KMS-11 (cell line): ENCODE data around the gene C4BPB.
A peak's percentile ranks its signal among the peaks of the same experiment; 100 is the strongest.

Experiments
- H2AFZ ChIP-seq: fragments of 200-600 bp; sonication (generic); 2 replicates; pipeline ENCODE4 v1.6.1; 2016; ENCODE audit warnings: antibody characterized with exemption, mixed run types, low read depth
- H3K27ac ChIP-seq: fragments of 200-600 bp; sonication (generic); 2 replicates; pipeline ENCODE4 v1.6.1; 2016; ENCODE audit warnings: mild to moderate bottlenecking, mixed run types
- H3K27me3 ChIP-seq: fragments of 200-600 bp; sonication (generic); 2 replicates; pipeline ENCODE4 v1.6.1; 2017; ENCODE audit warnings: mild to moderate bottlenecking, low read depth, mixed run types, moderate library complexity; ENCODE audit not compliant: insufficient read depth
- H3K36me3 ChIP-seq: fragments of 200-600 bp; sonication (generic); 2 replicates; pipeline ENCODE4 v1.6.1; 2017; ENCODE audit warnings: mild to moderate bottlenecking, mixed run types; ENCODE audit not compliant: insufficient read depth
- H3K4me1 ChIP-seq: fragments of 200-600 bp; sonication (generic); 2 replicates; pipeline ENCODE4 v1.6.1; 2016; ENCODE audit warnings: mild to moderate bottlenecking, low read depth, mixed run types; ENCODE audit not compliant: poor library complexity, severe bottlenecking
- H3K4me2 ChIP-seq: fragments of 200-600 bp; sonication (generic); 2 replicates; pipeline ENCODE4 v1.7.0; 2016; ENCODE audit warnings: mild to moderate bottlenecking, mixed run types
- H3K4me3 ChIP-seq: fragments of 200-600 bp; sonication (generic); IDR thresholded peaks from 2 replicates; pipeline ENCODE4 v1.6.1; 2017; ENCODE audit warnings: low read depth, low read length, mixed read lengths; ENCODE audit not compliant: insufficient read depth
- H3K79me2 ChIP-seq: fragments of 200-600 bp; sonication (generic); 2 replicates; pipeline ENCODE4 v1.6.1; 2016; ENCODE audit warnings: low read depth, mixed run types; ENCODE audit not compliant: insufficient read depth
- H3K9ac ChIP-seq: fragments of 200-600 bp; sonication (generic); 2 replicates; pipeline ENCODE4 v1.6.1; 2016; ENCODE audit warnings: mild to moderate bottlenecking, mixed run types
- H4K20me1 ChIP-seq: fragments of 200-600 bp; sonication (generic); 2 replicates; pipeline ENCODE4 v1.6.1; 2016; ENCODE audit warnings: mild to moderate bottlenecking, mixed run types; ENCODE audit not compliant: insufficient read depth
- CTCF ChIP-seq: fragments of 200-600 bp; sonication (generic); conservative IDR thresholded peaks from 2 replicates; pipeline ENCODE4 v1.6.1; 2017; ENCODE audit warnings: low read depth, mild to moderate bottlenecking, antibody characterized with exemption, low read length, moderate library complexity, mixed read lengths

C4BPB gene

GRCh38 chr1:207054491-207054890 lies 34.2 kb upstream of the C4BPB start:
- no peak overlapping the region for H3K27ac ChIP-seq
- TF ChIP-seq CTCF, result no peak

GRCh38 chr1:207055386-207056001 lies 33.2 kb upstream of the C4BPB start:
- Histone ChIP-seq H3K36me3 (no peaks in the 10 kb centered on the region), H2AFZ (no peak overlapping the region), H3K27me3 (no peaks in the 10 kb centered on the region), H3K79me2 (no peaks in the 10 kb centered on the region; the same call in 1 of the 2 replicates), H3K4me2 (no peak overlapping the region), H3K9ac (no peak overlapping the region), H3K27ac (no peak overlapping the region), H3K4me1 (peaks cover 46% of the 10 kb centered on the region), H4K20me1 (no peaks in the 10 kb centered on the region), H3K4me3 (no peak overlapping the region)
- TF ChIP-seq CTCF, result no peak

More at GRCh38 chr1:207054491-207054890, 34.2 kb upstream of the C4BPB start:
- Histone ChIP-seq H3K79me2 (peaks cover 6% of the 10 kb centered on the region; the same call in 1 of the 2 replicates), H3K27me3 (no peaks in the 10 kb centered on the region), H2AFZ (no peak overlapping the region), H3K9ac (no peak overlapping the region), H3K4me2 (no peak overlapping the region; the same call in 1 of the 2 replicates), H3K4me1 (peaks cover 39% of the 10 kb centered on the region), H4K20me1 (no peaks in the 10 kb centered on the region), H3K4me3 (no peak overlapping the region), H3K36me3 (no peaks in the 10 kb centered on the region)

- no peak overlapping the region for H2AFZ ChIP-seq
- no peaks in the 10 kb centered on the region for H3K36me3 ChIP-seq
- no peaks in the 10 kb centered on the region for H4K20me1 ChIP-seq
- TF ChIP-seq CTCF, result no peak
- no peak overlapping the region for H3K9ac ChIP-seq
- H3K27me3 ChIP-seq, result no peaks in the 10 kb centered on the region
- H3K79me2 ChIP-seq, result no peaks in the 10 kb centered on the region
- H3K4me2 ChIP-seq, result no peak overlapping the region
- H3K4me3 ChIP-seq, result no peak overlapping the region
- peaks cover 46% of the 10 kb centered on the region for H3K4me1 ChIP-seq
- H3K27ac ChIP-seq, result no peak overlapping the region
Measured at GRCh38 chr1:207056673-207057072, 32.0 kb upstream of the C4BPB start.

- Histone ChIP-seq H2AFZ (no peak overlapping the region), H3K4me1 (peaks cover 41% of the 10 kb centered on the region), H3K36me3 (no peaks in the 10 kb centered on the region), H3K79me2 (no peaks in the 10 kb centered on the region), H3K27me3 (no peaks in the 10 kb centered on the region), H3K27ac (no peak overlapping the region), H4K20me1 (no peaks in the 10 kb centered on the region), H3K4me2 (peak overlapping the region; percentile 43; the same call in 1 of the 2 replicates), H3K9ac (no peak overlapping the region), H3K4me3 (no peak overlapping the region)
- TF ChIP-seq CTCF, result no peak
Measured at GRCh38 chr1:207058252-207058651, 30.4 kb upstream of the C4BPB start.
